ENCODE measurements around the gene CSGALNACT2. TPM values are rescaled to one million over a fixed set of nuclear protein-coding genes. Genes with fewer than 3 reads are reported as not detected.

Gene CSGALNACT2
- total and polyA plus RNA-seq, 3 donors from 2014 or later, result 13.9 to 17.9 (median 16.7) TPM

GRCh38 chr10:43117031-43117776, 21.0 kb upstream of the CSGALNACT2 start:
- Histone ChIP-seq H3K9me3 (no peaks in the 10 kb centered on the region), H3K27me3 (no peaks in the 10 kb centered on the region), H3K4me1 (no peaks in the 10 kb centered on the region), H3K4me3 (no peak overlapping the region), H3K36me3 (ENCODE audit: low read depth, missing control alignments) (no peaks in the 10 kb centered on the region), H3K27ac (no peak overlapping the region)
- 67 to 86% methylated on average over 3 to 9 of the region's 9 CpGs for WGBS, 2 donors
- no peak for TF ChIP-seq CTCF (IDR thresholded peaks at IDR 0.05)
- TF ChIP-seq POLR2A (IDR thresholded peaks at IDR 0.05), result no peak
- DNase-seq, result no peak
- intact Hi-C loops (cut with DNase I; ENCODE audit: low total_unique reads), result no loop called here

GRCh38 chr10:43117777-43118583, 20.3 kb upstream of the CSGALNACT2 start:
- no peak overlapping the region for H3K27ac ChIP-seq
- H3K9me3 ChIP-seq, result no peaks in the 10 kb centered on the region
- WGBS, 2 donors, result 88 to 95% methylated on average over 8 to 18 of the region's 18 CpGs
- H3K4me3 ChIP-seq, result no peak overlapping the region
- TF ChIP-seq CTCF (IDR thresholded peaks at IDR 0.05) (no peak), POLR2A (IDR thresholded peaks at IDR 0.05) (no peak)
- no peaks in the 10 kb centered on the region for H3K36me3 ChIP-seq (ENCODE audit: low read depth, missing control alignments)
- DNase-seq, result no peak
- H3K27me3 ChIP-seq, result no peaks in the 10 kb centered on the region
- intact Hi-C loops (cut with DNase I; ENCODE audit: low total_unique reads), result no loop called here
- H3K4me1 ChIP-seq, result no peaks in the 10 kb centered on the region

GRCh38 chr10:43118631-43119415, 19.4 kb upstream of the CSGALNACT2 start:
- no peak overlapping the region for H3K27ac ChIP-seq
- H3K4me1 ChIP-seq, result no peaks in the 10 kb centered on the region
- WGBS, 2 donors, result 88% methylated on average over 16 of the region's 19 CpGs; no CpG with 5 or more reads in 1 of the 2 donors
- no peaks in the 10 kb centered on the region for H3K27me3 ChIP-seq
- TF ChIP-seq CTCF (IDR thresholded peaks at IDR 0.05), result no peak
- no peaks in the 10 kb centered on the region for H3K9me3 ChIP-seq
- H3K36me3 ChIP-seq (ENCODE audit: low read depth, missing control alignments), result no peaks in the 10 kb centered on the region
- no peak for DNase-seq
- H3K4me3 ChIP-seq, result no peak overlapping the region
- intact Hi-C loops (cut with DNase I; ENCODE audit: low total_unique reads), result no loop called here

GRCh38 chr10:43119416-43120115, 18.7 kb upstream of the CSGALNACT2 start:
- no peak for DNase-seq
- no peaks in the 10 kb centered on the region for H3K9me3 ChIP-seq
- H3K36me3 ChIP-seq (ENCODE audit: low read depth, missing control alignments), result no peaks in the 10 kb centered on the region
- H3K4me3 ChIP-seq, result no peak overlapping the region
- intact Hi-C loops (cut with DNase I; ENCODE audit: low total_unique reads), result no loop called here
- H3K27me3 ChIP-seq, result no peaks in the 10 kb centered on the region
- no peaks in the 10 kb centered on the region for H3K4me1 ChIP-seq
- 93 to 94% methylated on average over 13 to 31 of the region's 31 CpGs for WGBS, 2 donors
- H3K27ac ChIP-seq, result no peak overlapping the region
- TF ChIP-seq POLR2A (IDR thresholded peaks at IDR 0.05), result no peak
- TF ChIP-seq CTCF (IDR thresholded peaks at IDR 0.05), result no peak

All from testis (tissue), 3 donors.